Uterus (tissue), 4 donors: Measurements from ENCODE around the gene CLEC14A. TPM values are rescaled to one million over a fixed set of nuclear protein-coding genes. Genes with fewer than 3 reads are reported as not detected.
A peak's percentile ranks its signal among the peaks of the same experiment; 100 is the strongest.

Source experiments
- DNase-seq, 2 donors: peaks; one replicate each; pipeline ENCODE4 v3.0.0-alpha.2; 2019 to 2020
- H3K27ac ChIP-seq, 2 donors: fragments of 200-600 bp; sonication (generic); 1 replicate in 1 of 2; 2 replicates in 1 of 2; pipeline ENCODE4 v1.5.1; 2016 to 2018
- H3K27me3 ChIP-seq, 2 donors: fragments of 200-600 bp; sonication (generic); one replicate each; pipeline ENCODE4 v1.5.1; 2018 to 2019; ENCODE audit warnings: control low read depth in 1 of 2
- H3K36me3 ChIP-seq, 2 donors: fragments of 200-600 bp; sonication (generic); one replicate each; pipeline ENCODE4 v1.5.1; 2019; ENCODE audit warnings: control low read depth in 1 of 2
- H3K4me1 ChIP-seq, 2 donors: fragments of 200-600 bp; sonication (generic); one replicate each; pipeline ENCODE4 v1.5.1; 2018 to 2019; ENCODE audit warnings: control low read depth in 1 of 2
- H3K4me3 ChIP-seq, 2 donors: fragments of 200-600 bp; sonication (generic); 1 replicate in 1 of 2; 2 replicates in 1 of 2; pipeline ENCODE4 v1.5.1; 2018 to 2019; ENCODE audit warnings: mild to moderate bottlenecking in 1 of 2
- H3K9me3 ChIP-seq, 2 donors: fragments of 200-600 bp; sonication (generic); one replicate each; pipeline ENCODE4 v1.5.1; 2019; ENCODE audit warnings: control low read depth in 1 of 2
- CTCF ChIP-seq, 4 experiments: fragments of 200-600 bp in 2 of 4; fragments of 450-650 bp in 2 of 4; sonication (generic) in 2 of 4; IDR thresholded peaks; one replicate each; pipeline ENCODE4 v1.5.1; 2016 to 2019; ENCODE audit warnings: antibody characterized with exemption in 4 of 4, mild to moderate bottlenecking in 2 of 4, moderate library complexity in 1 of 4
- POLR2A ChIP-seq, 2 donors: fragments of 450-650 bp; IDR thresholded peaks; one replicate each; pipeline ENCODE4 v1.6.1; 2016; ENCODE audit warnings: antibody characterized with exemption in 2 of 2, mild to moderate bottlenecking in 1 of 2, moderate library complexity in 1 of 2
- intact Hi-C: fragments of 100-400 bp; cut with DNase I; formaldehyde crosslinking; loops from one replicate; pipeline ENCODE4 v1.15.1; 2023; ENCODE audit warnings: low total_unique reads
- total RNA-seq, 4 donors: library from RNA; depleted of rRNA in 3 of 4; stranded (reverse); fragments of >200 nt in 3 of 4; gene quantifications; one replicate each; pipeline versions ENCODE4 v1.1.0 to v1.2.4, GENCODE V29; 2014 to 2023
- donor health status: DM: yes; HTN: yes; CAD: no.

CLEC14A gene
- total RNA-seq, 4 donors from 2014 or later: 39.7 to 161 (median 64.5) TPM

- no peaks in the 10 kb centered on the region for H3K4me1 ChIP-seq
- no peaks in the 10 kb centered on the region for H3K36me3 ChIP-seq
- intact Hi-C loops: no loop called here
- TF ChIP-seq CTCF (IDR thresholded peaks at IDR 0.05) (no peak), POLR2A (IDR thresholded peaks at IDR 0.05) (no peak)
- peak overlapping the region in 1 of 2 donors; percentile 84 for H3K27ac ChIP-seq
- H3K27me3 ChIP-seq: no peaks in the 10 kb centered on the region
- no peak for DNase-seq
- no peak overlapping the region for H3K4me3 ChIP-seq
- no peaks in the 10 kb centered on the region for H3K9me3 ChIP-seq
Observed at GRCh38 chr14:38252066-38252710, 3.7 kb downstream of the CLEC14A start.

GRCh38 chr14:38250331-38250730, 5.6 kb downstream of the CLEC14A start:
- peak overlapping the region in 1 of 2 donors; percentile 84 for H3K27ac ChIP-seq
- DNase-seq: no peak
- no peak overlapping the region for H3K4me3 ChIP-seq
- H3K4me1 ChIP-seq: no peaks in the 10 kb centered on the region
- H3K36me3 ChIP-seq: no peaks in the 10 kb centered on the region
- H3K9me3 ChIP-seq: no peaks in the 10 kb centered on the region
- TF ChIP-seq CTCF (IDR thresholded peaks at IDR 0.05): no peak
- TF ChIP-seq POLR2A (IDR thresholded peaks at IDR 0.05): no peak
- no peaks in the 10 kb centered on the region for H3K27me3 ChIP-seq
- intact Hi-C loops: no loop called here

- H3K9me3 ChIP-seq: no peaks in the 10 kb centered on the region
- no peaks in the 10 kb centered on the region for H3K4me1 ChIP-seq
- no peak for DNase-seq
- H3K27ac ChIP-seq: no peak overlapping the region
- intact Hi-C loops: no loop called here
- no peaks in the 10 kb centered on the region for H3K27me3 ChIP-seq
- H3K36me3 ChIP-seq: no peaks in the 10 kb centered on the region
- no peak overlapping the region for H3K4me3 ChIP-seq
- TF ChIP-seq POLR2A (IDR thresholded peaks at IDR 0.05): no peak
- no peak for TF ChIP-seq CTCF (IDR thresholded peaks at IDR 0.05)
Observed at GRCh38 chr14:38248321-38249028, 7.4 kb downstream of the CLEC14A start.

GRCh38 chr14:38243696-38244240, 12.1 kb downstream of the CLEC14A start:
- no peak for DNase-seq
- H3K36me3 ChIP-seq: no peaks in the 10 kb centered on the region
- no peak overlapping the region for H3K27ac ChIP-seq
- no peaks in the 10 kb centered on the region for H3K4me1 ChIP-seq
- intact Hi-C loops: no loop called here
- H3K9me3 ChIP-seq: no peaks in the 10 kb centered on the region
- TF ChIP-seq POLR2A (IDR thresholded peaks at IDR 0.05) (no peak), CTCF (IDR thresholded peaks at IDR 0.05) (no peak)
- H3K4me3 ChIP-seq: no peak overlapping the region
- no peaks in the 10 kb centered on the region for H3K27me3 ChIP-seq

GRCh38 chr14:38238878-38239277, 17.0 kb downstream of the CLEC14A start:
- H3K27me3 ChIP-seq: no peaks in the 10 kb centered on the region
- H3K27ac ChIP-seq: no peak overlapping the region
- H3K4me1 ChIP-seq: no peaks in the 10 kb centered on the region
- no peaks in the 10 kb centered on the region for H3K9me3 ChIP-seq
- H3K36me3 ChIP-seq: no peaks in the 10 kb centered on the region
- intact Hi-C loops: no loop called here
- no peak for TF ChIP-seq POLR2A (IDR thresholded peaks at IDR 0.05)
- TF ChIP-seq CTCF (IDR thresholded peaks at IDR 0.05): no peak
- H3K4me3 ChIP-seq: no peak overlapping the region
- DNase-seq: no peak
